ENCODE measurements around the gene NEURL1. TPM values are rescaled to one million over a fixed set of nuclear protein-coding genes. Genes with fewer than 3 reads are reported as not detected.

The NEURL1 gene
- total and polyA plus RNA-seq, 8 donors: 0.89 to 136 (median 3.0) TPM

DNA sequence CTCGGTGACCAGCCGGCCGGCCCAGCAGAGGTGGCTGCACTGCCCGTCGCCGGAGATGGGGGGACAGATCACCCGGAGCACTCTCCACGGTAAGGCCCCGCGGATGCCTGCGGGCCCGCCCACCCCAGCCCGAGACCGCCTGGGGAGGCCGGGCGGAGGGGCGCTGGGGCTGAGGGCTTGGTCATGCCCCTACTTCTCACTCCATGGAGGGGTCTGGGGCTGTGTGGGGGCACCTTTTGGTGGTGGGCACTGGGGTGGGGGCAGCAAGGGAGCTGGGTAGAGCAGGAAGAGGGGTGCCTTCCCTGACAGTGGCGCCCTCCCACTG is 61.8 kb downstream of the NEURL1 start:
- 4 to 11% (median 7%) methylated on average over 8 to 18 of the region's 18 CpGs for WGBS, 5 donors
- DNase-seq: no peak
- H3K36me3 ChIP-seq: no peaks in the 10 kb centered on the region
- peak overlapping the region; percentile 43 to 54 (median 46) for H3K4me3 ChIP-seq
- H3K9me3 ChIP-seq: no peaks in the 10 kb centered on the region
- no peak for TF ChIP-seq POLR2AphosphoS5 (IDR thresholded peaks at IDR 0.05)
- no peak for TF ChIP-seq POLR2A (IDR thresholded peaks at IDR 0.05)
- TF ChIP-seq EP300 (IDR thresholded peaks at IDR 0.05): no peak
- TF ChIP-seq, protein P1, sequence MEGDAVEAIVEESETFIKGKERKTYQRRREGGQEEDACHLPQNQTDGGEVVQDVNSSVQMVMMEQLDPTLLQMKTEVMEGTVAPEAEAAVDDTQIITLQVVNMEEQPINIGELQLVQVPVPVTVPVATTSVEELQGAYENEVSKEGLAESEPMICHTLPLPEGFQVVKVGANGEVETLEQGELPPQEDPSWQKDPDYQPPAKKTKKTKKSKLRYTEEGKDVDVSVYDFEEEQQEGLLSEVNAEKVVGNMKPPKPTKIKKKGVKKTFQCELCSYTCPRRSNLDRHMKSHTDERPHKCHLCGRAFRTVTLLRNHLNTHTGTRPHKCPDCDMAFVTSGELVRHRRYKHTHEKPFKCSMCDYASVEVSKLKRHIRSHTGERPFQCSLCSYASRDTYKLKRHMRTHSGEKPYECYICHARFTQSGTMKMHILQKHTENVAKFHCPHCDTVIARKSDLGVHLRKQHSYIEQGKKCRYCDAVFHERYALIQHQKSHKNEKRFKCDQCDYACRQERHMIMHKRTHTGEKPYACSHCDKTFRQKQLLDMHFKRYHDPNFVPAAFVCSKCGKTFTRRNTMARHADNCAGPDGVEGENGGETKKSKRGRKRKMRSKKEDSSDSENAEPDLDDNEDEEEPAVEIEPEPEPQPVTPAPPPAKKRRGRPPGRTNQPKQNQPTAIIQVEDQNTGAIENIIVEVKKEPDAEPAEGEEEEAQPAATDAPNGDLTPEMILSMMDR (IDR thresholded peaks at IDR 0.05): no peak
- H3K27me3 ChIP-seq: peaks cover 0 to 27% (median 11%) of the 10 kb centered on the region in 3 donors
- H3K4me1 ChIP-seq: peaks cover 9 to 22% (median 18%) of the 10 kb centered on the region in 4 donors
- peak overlapping the region in 2 of 5 donors; percentile 17 to 61 for H3K27ac ChIP-seq
- intact Hi-C loops (cut with DNase I; ENCODE audit: low total_unique reads): no loop called here

DNA sequence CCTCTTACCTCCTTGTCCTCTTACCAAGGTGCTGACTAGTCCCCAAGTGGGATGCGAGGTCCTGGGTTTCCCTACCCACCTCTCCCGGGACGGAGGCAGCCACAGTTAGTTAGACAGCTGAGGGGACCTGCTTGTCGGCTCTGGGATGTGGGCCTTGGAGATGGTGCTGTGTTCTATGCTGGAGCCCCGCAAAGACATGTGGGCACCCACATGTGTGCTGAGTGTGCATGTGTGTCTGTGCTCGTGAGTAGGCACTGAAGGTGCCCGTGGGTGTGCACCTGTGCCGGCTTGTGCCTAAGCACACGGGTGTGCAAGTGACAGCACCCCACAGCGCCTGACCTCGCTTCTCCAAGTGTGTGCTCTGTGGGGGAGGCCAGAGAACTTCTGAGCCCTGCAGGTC is 62.2 kb downstream of the NEURL1 start:
- intact Hi-C loops (cut with DNase I; ENCODE audit: low total_unique reads): no loop called here
- no peak for DNase-seq
- no peak for TF ChIP-seq POLR2AphosphoS5 (IDR thresholded peaks at IDR 0.05)
- TF ChIP-seq POLR2A (IDR thresholded peaks at IDR 0.05): no peak
- TF ChIP-seq, protein P1 (IDR thresholded peaks at IDR 0.05): no peak
- no peak for TF ChIP-seq EP300 (IDR thresholded peaks at IDR 0.05)

DNA sequence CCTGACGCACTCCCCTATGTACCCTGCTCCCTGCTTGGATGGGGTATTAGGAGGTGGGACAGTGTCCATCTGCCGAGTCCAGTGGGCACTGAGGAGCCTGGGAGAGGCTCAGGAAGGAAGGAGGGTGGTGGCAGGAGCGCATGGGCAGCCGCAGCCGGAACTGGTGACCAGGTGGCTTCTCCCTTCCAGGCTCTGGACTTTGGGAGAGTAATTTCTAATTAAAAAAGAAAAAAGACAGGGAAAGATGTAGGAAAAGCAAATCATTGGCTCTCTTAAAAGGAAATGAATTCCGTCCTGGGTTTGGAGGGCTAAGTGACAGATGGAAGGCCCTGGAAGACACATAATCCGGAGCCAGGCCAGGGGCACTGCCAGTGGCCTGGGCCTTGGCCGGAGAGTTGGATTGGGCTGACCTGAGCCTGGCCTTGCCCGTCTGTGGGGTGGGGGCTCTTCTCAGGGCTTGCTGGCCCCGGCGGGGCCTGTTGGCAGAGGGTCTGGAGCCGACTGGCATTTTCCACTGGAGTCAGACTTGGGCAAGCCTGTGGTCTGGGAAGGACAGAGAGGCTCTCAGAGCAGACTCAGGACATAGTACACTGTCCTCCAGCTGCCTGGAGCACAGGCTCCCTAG is 63.0 kb downstream of the NEURL1 start:
- TF ChIP-seq, protein P1 (IDR thresholded peaks at IDR 0.05): no peak
- no peak for TF ChIP-seq POLR2A (IDR thresholded peaks at IDR 0.05)
- TF ChIP-seq EP300 (IDR thresholded peaks at IDR 0.05): no peak
- no peak for TF ChIP-seq POLR2AphosphoS5 (IDR thresholded peaks at IDR 0.05)
- no peak for DNase-seq
- WGBS, 5 donors: 71 to 88% (median 85%) methylated on average over 10 to 12 of the region's 12 CpGs
- Histone ChIP-seq H3K4me3 (no peak overlapping the region), H3K4me1 (peaks cover 9 to 22% (median 18%) of the 10 kb centered on the region in 4 donors), H3K27me3 (peaks cover 0 to 27% (median 11%) of the 10 kb centered on the region in 3 donors), H3K9me3 (peaks cover 0 to 5% (median 2%) of the 10 kb centered on the region in 4 donors), H3K27ac (peak overlapping the region in 2 of 5 donors; percentile 16 to 20), H3K36me3 (no peaks in the 10 kb centered on the region)
- intact Hi-C loops (cut with DNase I; ENCODE audit: low total_unique reads): no loop called here

More for the DNA sequence above, 62.2 kb downstream of the NEURL1 start:
- Histone ChIP-seq H3K4me3 (peak overlapping the region; percentile 43 to 54 (median 46)), H3K9me3 (no peaks in the 10 kb centered on the region), H3K36me3 (no peaks in the 10 kb centered on the region), H3K27ac (peak overlapping the region in 1 of 5 donors; percentile 61), H3K4me1 (peaks cover 9 to 22% (median 18%) of the 10 kb centered on the region in 4 donors), H3K27me3 (peaks cover 0 to 27% (median 11%) of the 10 kb centered on the region in 3 donors)
- 41 to 72% (median 66%) methylated on average over 4 to 11 of the region's 11 CpGs for WGBS, 5 donors

DNA sequence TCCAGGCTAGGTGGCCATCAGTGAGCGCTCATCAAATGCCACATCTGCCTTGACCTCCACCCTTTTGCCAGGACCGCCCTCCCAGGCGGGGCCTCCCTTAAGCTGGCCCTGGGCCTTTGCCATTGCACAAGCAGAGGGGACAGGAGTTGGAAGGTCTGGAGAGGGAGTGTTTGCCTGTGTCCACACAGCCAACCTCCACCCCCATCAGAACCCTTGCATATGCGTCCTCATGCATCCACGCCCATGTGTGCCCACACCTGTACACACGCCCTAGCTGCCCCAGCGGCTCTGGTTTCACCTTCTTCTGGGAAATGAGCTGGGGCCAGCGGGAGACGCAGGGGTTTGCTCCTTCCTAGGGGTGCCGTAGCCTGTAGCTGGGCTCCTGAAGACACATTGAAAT is 64.0 kb downstream of the NEURL1 start:
- no peaks in the 10 kb centered on the region for H3K36me3 ChIP-seq
- intact Hi-C loops (cut with DNase I; ENCODE audit: low total_unique reads): no loop called here
- peak in 2 of 3 donors; percentile 30 to 52 for TF ChIP-seq POLR2AphosphoS5 (IDR thresholded peaks at IDR 0.05)
- no peak for TF ChIP-seq POLR2A (IDR thresholded peaks at IDR 0.05)
- peak; percentile 63 to 85 for DNase-seq
- H3K27me3 ChIP-seq: peaks cover 0 to 27% (median 11%) of the 10 kb centered on the region in 3 donors
- H3K4me1 ChIP-seq: peaks cover 9 to 19% (median 16%) of the 10 kb centered on the region in 4 donors
- H3K9me3 ChIP-seq: peaks cover 0 to 5% (median 2%) of the 10 kb centered on the region in 4 donors
- peak overlapping the region in 1 of 4 donors; percentile 22 for H3K4me3 ChIP-seq
- 64 to 90% (median 74%) methylated on average over 10 of the region's 10 CpGs for WGBS, 5 donors
- H3K27ac ChIP-seq: peak overlapping the region in 1 of 5 donors; percentile 20

DNA sequence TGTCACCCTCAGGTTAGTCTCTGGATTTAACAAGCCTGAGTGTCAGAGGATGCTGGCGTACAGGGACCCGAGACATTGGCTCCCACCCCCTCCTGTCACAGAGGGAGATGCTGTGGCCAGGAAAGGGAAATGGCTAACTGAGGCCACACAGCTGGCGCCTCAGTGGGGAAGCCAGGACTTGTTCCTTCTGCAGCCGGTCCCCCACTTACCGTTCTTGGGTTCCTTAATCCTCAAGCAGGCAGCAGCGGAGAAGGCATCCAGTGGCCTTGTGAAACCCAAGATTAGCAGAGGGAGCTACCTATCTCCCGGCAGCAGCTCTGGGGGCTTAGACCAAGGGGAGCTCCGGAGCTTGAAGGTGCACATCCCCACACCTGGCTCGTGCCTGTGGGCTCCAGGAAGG is 65.4 kb downstream of the NEURL1 start:
- Histone ChIP-seq H3K4me3 (peak overlapping the region in 1 of 4 donors; percentile 37), H3K4me1 (peaks cover 9 to 19% (median 16%) of the 10 kb centered on the region in 4 donors), H3K27me3 (peaks cover 0 to 27% (median 11%) of the 10 kb centered on the region in 3 donors), H3K36me3 (no peaks in the 10 kb centered on the region), H3K9me3 (peaks cover 0 to 5% (median 2%) of the 10 kb centered on the region in 4 donors), H3K27ac (no peak overlapping the region)
- TF ChIP-seq, protein P1 (IDR thresholded peaks at IDR 0.05): no peak
- TF ChIP-seq POLR2A (IDR thresholded peaks at IDR 0.05): no peak
- TF ChIP-seq EP300 (IDR thresholded peaks at IDR 0.05): no peak
- no peak for TF ChIP-seq POLR2AphosphoS5 (IDR thresholded peaks at IDR 0.05)
- no peak for DNase-seq
- 66 to 81% (median 77%) methylated on average over 9 of the region's 9 CpGs for WGBS, 5 donors
- intact Hi-C loops (cut with DNase I; ENCODE audit: low total_unique reads): no loop called here

Data from stomach (tissue), 9 donors.